KMS-11 (cell line): ENCODE data around the gene PPT1.

Source experiments
- H2AFZ ChIP-seq: fragments of 200-600 bp; sonication (generic); 2 replicates; pipeline ENCODE4 v1.6.1; 2016; ENCODE audit warnings: antibody characterized with exemption, mixed run types, low read depth
- H3K27ac ChIP-seq: fragments of 200-600 bp; sonication (generic); 2 replicates; pipeline ENCODE4 v1.6.1; 2016; ENCODE audit warnings: mild to moderate bottlenecking, mixed run types
- H3K27me3 ChIP-seq: fragments of 200-600 bp; sonication (generic); 2 replicates; pipeline ENCODE4 v1.6.1; 2017; ENCODE audit warnings: mild to moderate bottlenecking, low read depth, mixed run types, moderate library complexity; ENCODE audit not compliant: insufficient read depth
- H3K36me3 ChIP-seq: fragments of 200-600 bp; sonication (generic); 2 replicates; pipeline ENCODE4 v1.6.1; 2017; ENCODE audit warnings: mild to moderate bottlenecking, mixed run types; ENCODE audit not compliant: insufficient read depth
- H3K4me1 ChIP-seq: fragments of 200-600 bp; sonication (generic); 2 replicates; pipeline ENCODE4 v1.6.1; 2016; ENCODE audit warnings: mild to moderate bottlenecking, low read depth, mixed run types; ENCODE audit not compliant: poor library complexity, severe bottlenecking
- H3K4me2 ChIP-seq: fragments of 200-600 bp; sonication (generic); 2 replicates; pipeline ENCODE4 v1.7.0; 2016; ENCODE audit warnings: mild to moderate bottlenecking, mixed run types
- H3K4me3 ChIP-seq: fragments of 200-600 bp; sonication (generic); IDR thresholded peaks from 2 replicates; pipeline ENCODE4 v1.6.1; 2017; ENCODE audit warnings: low read depth, low read length, mixed read lengths; ENCODE audit not compliant: insufficient read depth
- H3K79me2 ChIP-seq: fragments of 200-600 bp; sonication (generic); 2 replicates; pipeline ENCODE4 v1.6.1; 2016; ENCODE audit warnings: low read depth, mixed run types; ENCODE audit not compliant: insufficient read depth
- H3K9ac ChIP-seq: fragments of 200-600 bp; sonication (generic); 2 replicates; pipeline ENCODE4 v1.6.1; 2016; ENCODE audit warnings: mild to moderate bottlenecking, mixed run types
- H4K20me1 ChIP-seq: fragments of 200-600 bp; sonication (generic); 2 replicates; pipeline ENCODE4 v1.6.1; 2016; ENCODE audit warnings: mild to moderate bottlenecking, mixed run types; ENCODE audit not compliant: insufficient read depth
- CTCF ChIP-seq: fragments of 200-600 bp; sonication (generic); conservative IDR thresholded peaks from 2 replicates; pipeline ENCODE4 v1.6.1; 2017; ENCODE audit warnings: low read depth, mild to moderate bottlenecking, antibody characterized with exemption, low read length, moderate library complexity, mixed read lengths

Gene PPT1

GRCh38 chr1:40081871-40082270 lies 15.2 kb downstream of the PPT1 start:
- H3K4me3 ChIP-seq = no peak overlapping the region
- H3K36me3 ChIP-seq = peaks cover 6% of the 10 kb centered on the region; the same call in 1 of the 2 replicates
- no peaks in the 10 kb centered on the region for H3K79me2 ChIP-seq
- H2AFZ ChIP-seq = no peak overlapping the region
- no peaks in the 10 kb centered on the region for H3K27me3 ChIP-seq
- H3K9ac ChIP-seq = no peak overlapping the region
- H3K4me2 ChIP-seq = no peak overlapping the region
- no peaks in the 10 kb centered on the region for H4K20me1 ChIP-seq
- no peak overlapping the region for H3K27ac ChIP-seq
- TF ChIP-seq CTCF = no peak
- no peaks in the 10 kb centered on the region for H3K4me1 ChIP-seq

GRCh38 chr1:40079774-40080400 lies 17.2 kb downstream of the PPT1 start:
- Histone ChIP-seq H3K4me3 (no peak overlapping the region), H3K27me3 (no peaks in the 10 kb centered on the region), H3K4me2 (no peak overlapping the region), H3K79me2 (no peaks in the 10 kb centered on the region), H4K20me1 (no peaks in the 10 kb centered on the region), H3K9ac (no peak overlapping the region), H2AFZ (no peak overlapping the region), H3K36me3 (peaks cover 6% of the 10 kb centered on the region; the same call in 1 of the 2 replicates), H3K27ac (no peak overlapping the region), H3K4me1 (no peaks in the 10 kb centered on the region)
- TF ChIP-seq CTCF = no peak

- peak; percentile 78 for TF ChIP-seq CTCF
- H3K79me2 ChIP-seq = no peaks in the 10 kb centered on the region
- H3K27me3 ChIP-seq = no peaks in the 10 kb centered on the region
- H4K20me1 ChIP-seq = no peaks in the 10 kb centered on the region
- H3K36me3 ChIP-seq = peaks cover 3% of the 10 kb centered on the region; the same call in 1 of the 2 replicates
- no peak overlapping the region for H3K9ac ChIP-seq
- H3K4me2 ChIP-seq = no peak overlapping the region
- H3K27ac ChIP-seq = no peak overlapping the region
- H3K4me1 ChIP-seq = no peaks in the 10 kb centered on the region
- no peak overlapping the region for H3K4me3 ChIP-seq
- no peak overlapping the region for H2AFZ ChIP-seq
Observed at GRCh38 chr1:40078512-40079333, 18.3 kb downstream of the PPT1 start.

- H3K79me2 ChIP-seq = no peaks in the 10 kb centered on the region
- H3K4me2 ChIP-seq = no peak overlapping the region
- H3K27ac ChIP-seq = no peak overlapping the region
- H2AFZ ChIP-seq = no peak overlapping the region
- TF ChIP-seq CTCF = no peak
- H3K4me1 ChIP-seq = no peaks in the 10 kb centered on the region
- no peaks in the 10 kb centered on the region; the same call in 1 of the 2 replicates for H3K36me3 ChIP-seq
- H3K27me3 ChIP-seq = no peaks in the 10 kb centered on the region
- no peak overlapping the region for H3K9ac ChIP-seq
- no peak overlapping the region for H3K4me3 ChIP-seq
- no peaks in the 10 kb centered on the region for H4K20me1 ChIP-seq
Observed at GRCh38 chr1:40076895-40077312, 20.1 kb downstream of the PPT1 start.
